Uterus (tissue), 4 donors: ENCODE results near the gene PTPRE. TPM values are rescaled to one million over a fixed set of nuclear protein-coding genes. Genes with fewer than 3 reads are reported as not detected.
A peak's percentile ranks its signal among the peaks of the same experiment; 100 is the strongest.

Source experiments
- DNase-seq, 2 donors: peaks; one replicate each; pipeline ENCODE4 v3.0.0-alpha.2; 2019 to 2020
- H3K27ac ChIP-seq, 2 donors: fragments of 200-600 bp; sonication (generic); 1 replicate in 1 of 2; 2 replicates in 1 of 2; pipeline ENCODE4 v1.5.1; 2016 to 2018
- H3K27me3 ChIP-seq, 2 donors: fragments of 200-600 bp; sonication (generic); one replicate each; pipeline ENCODE4 v1.5.1; 2018 to 2019; ENCODE audit warnings: control low read depth in 1 of 2
- H3K36me3 ChIP-seq, 2 donors: fragments of 200-600 bp; sonication (generic); one replicate each; pipeline ENCODE4 v1.5.1; 2019; ENCODE audit warnings: control low read depth in 1 of 2
- H3K4me1 ChIP-seq, 2 donors: fragments of 200-600 bp; sonication (generic); one replicate each; pipeline ENCODE4 v1.5.1; 2018 to 2019; ENCODE audit warnings: control low read depth in 1 of 2
- H3K4me3 ChIP-seq, 2 donors: fragments of 200-600 bp; sonication (generic); 1 replicate in 1 of 2; 2 replicates in 1 of 2; pipeline ENCODE4 v1.5.1; 2018 to 2019; ENCODE audit warnings: mild to moderate bottlenecking in 1 of 2
- H3K9me3 ChIP-seq, 2 donors: fragments of 200-600 bp; sonication (generic); one replicate each; pipeline ENCODE4 v1.5.1; 2019; ENCODE audit warnings: control low read depth in 1 of 2
- CTCF ChIP-seq, 4 experiments: fragments of 200-600 bp in 2 of 4; fragments of 450-650 bp in 2 of 4; sonication (generic) in 2 of 4; IDR thresholded peaks; one replicate each; pipeline ENCODE4 v1.5.1; 2016 to 2019; ENCODE audit warnings: antibody characterized with exemption in 4 of 4, mild to moderate bottlenecking in 2 of 4, moderate library complexity in 1 of 4
- POLR2A ChIP-seq, 2 donors: fragments of 450-650 bp; IDR thresholded peaks; one replicate each; pipeline ENCODE4 v1.6.1; 2016; ENCODE audit warnings: antibody characterized with exemption in 2 of 2, mild to moderate bottlenecking in 1 of 2, moderate library complexity in 1 of 2
- intact Hi-C: fragments of 100-400 bp; cut with DNase I; formaldehyde crosslinking; loops from one replicate; pipeline ENCODE4 v1.15.1; 2023; ENCODE audit warnings: low total_unique reads
- total RNA-seq, 4 donors: library from RNA; depleted of rRNA in 3 of 4; stranded (reverse); fragments of >200 nt in 3 of 4; gene quantifications; one replicate each; pipeline versions ENCODE4 v1.1.0 to v1.2.4, GENCODE V29; 2014 to 2023
- donor health status: DM: yes; HTN: yes; CAD: no.

PTPRE gene
- total RNA-seq, 4 donors from 2014 or later, result 9.4 to 18.9 (median 16.3) TPM

DNA sequence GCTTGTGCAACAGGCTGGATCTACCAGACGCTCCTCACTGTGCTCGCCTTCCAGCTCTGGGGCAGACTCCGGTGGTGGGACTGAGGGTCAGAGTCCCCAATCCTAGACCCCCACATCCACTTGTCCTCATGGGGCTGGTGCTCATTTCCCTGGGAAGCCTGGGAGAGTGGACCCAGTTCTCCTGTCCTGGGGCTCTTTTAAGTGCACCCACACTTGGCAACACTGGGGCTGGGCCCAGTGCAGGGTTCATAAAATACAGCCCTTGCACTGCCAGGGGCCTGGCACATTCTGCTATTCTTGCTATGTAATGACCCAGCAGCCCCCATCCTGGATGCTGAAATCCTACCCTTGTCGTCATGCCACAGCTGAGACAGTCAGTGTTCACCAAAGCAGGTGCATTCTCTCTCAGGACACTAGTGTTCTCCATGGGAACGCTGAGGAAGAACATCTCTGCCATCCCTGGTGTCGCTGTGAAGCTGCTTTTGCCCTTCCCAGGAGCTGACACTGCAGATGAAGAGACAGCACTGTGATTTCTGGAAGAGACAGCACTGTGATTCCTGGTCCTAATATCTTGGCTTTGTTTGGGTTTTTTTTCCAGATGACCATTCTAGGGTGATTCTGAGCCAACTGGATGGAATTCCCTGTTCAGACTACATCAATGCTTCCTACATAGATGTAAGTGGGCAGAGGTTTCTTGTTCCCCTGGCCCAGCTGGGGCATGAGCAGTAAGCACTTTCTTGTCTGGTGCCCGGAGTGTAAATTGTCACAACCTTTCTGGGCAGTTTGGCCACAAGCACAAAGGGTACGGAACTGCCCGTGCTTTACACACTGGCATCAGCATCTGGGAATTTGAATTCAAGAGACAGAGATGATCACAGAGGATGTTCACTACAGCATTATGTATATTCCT, 153.7 kb downstream of the PTPRE start:
- no peaks in the 10 kb centered on the region for H3K4me1 ChIP-seq
- H3K9me3 ChIP-seq, result no peaks in the 10 kb centered on the region
- no peak overlapping the region for H3K27ac ChIP-seq
- intact Hi-C loops, result no loop called here
- TF ChIP-seq CTCF (IDR thresholded peaks at IDR 0.05), result no peak
- no peak for TF ChIP-seq POLR2A (IDR thresholded peaks at IDR 0.05)
- no peak overlapping the region for H3K4me3 ChIP-seq
- H3K36me3 ChIP-seq, result no peaks in the 10 kb centered on the region
- H3K27me3 ChIP-seq, result no peaks in the 10 kb centered on the region
- no peak for DNase-seq

GRCh38 chr10:128061306-128062300, 154.7 kb downstream of the PTPRE start:
- no peak overlapping the region for H3K27ac ChIP-seq
- no peak overlapping the region for H3K4me3 ChIP-seq
- DNase-seq, result peak in 1 of 2 donors; percentile 6
- H3K36me3 ChIP-seq, result no peaks in the 10 kb centered on the region
- H3K4me1 ChIP-seq, result no peaks in the 10 kb centered on the region
- TF ChIP-seq POLR2A (IDR thresholded peaks at IDR 0.05) (no peak), CTCF (IDR thresholded peaks at IDR 0.05) (no peak)
- no peaks in the 10 kb centered on the region for H3K9me3 ChIP-seq
- no peaks in the 10 kb centered on the region for H3K27me3 ChIP-seq
- intact Hi-C loops, result no loop called here

GRCh38 chr10:128062331-128062880, 155.5 kb downstream of the PTPRE start:
- no peak for TF ChIP-seq POLR2A (IDR thresholded peaks at IDR 0.05)
- no peak for TF ChIP-seq CTCF (IDR thresholded peaks at IDR 0.05)

GRCh38 chr10:128062881-128063563, 156.1 kb downstream of the PTPRE start:
- Histone ChIP-seq H3K27ac (peak overlapping the region in 1 of 2 donors; percentile 58), H3K27me3 (no peaks in the 10 kb centered on the region), H3K9me3 (no peaks in the 10 kb centered on the region), H3K4me1 (no peaks in the 10 kb centered on the region), H3K36me3 (no peaks in the 10 kb centered on the region), H3K4me3 (no peak overlapping the region)
- no peak for DNase-seq
- intact Hi-C loops, result no loop called here
- TF ChIP-seq CTCF (IDR thresholded peaks at IDR 0.05), result no peak
- no peak for TF ChIP-seq POLR2A (IDR thresholded peaks at IDR 0.05)

More at GRCh38 chr10:128062331-128062880, 155.5 kb downstream of the PTPRE start:
- H3K4me3 ChIP-seq, result no peak overlapping the region
- DNase-seq, result no peak
- no peaks in the 10 kb centered on the region for H3K9me3 ChIP-seq
- no peaks in the 10 kb centered on the region for H3K4me1 ChIP-seq
- H3K27ac ChIP-seq, result no peak overlapping the region
- intact Hi-C loops, result no loop called here
- no peaks in the 10 kb centered on the region for H3K27me3 ChIP-seq
- H3K36me3 ChIP-seq, result no peaks in the 10 kb centered on the region
